Measurements from ENCODE around the gene SCNM1. TPM values are rescaled to one million over a fixed set of nuclear protein-coding genes. Genes with fewer than 3 reads are reported as not detected.
"Not testable (repeated sequence)": the region's sequence is repeated elsewhere in the genome, so short reads cannot be mapped to it uniquely, and the experiment has no call there.

The SCNM1 gene
- total and polyA plus RNA-seq, 11 donors: 11.5 to 44.4 (median 18.4) TPM

GRCh38 chr1:151184211-151184610 is 18.3 kb downstream of the SCNM1 start:
- Histone ChIP-seq H3K4me1 (peaks cover 0 to 22% (median 12%) of the 10 kb centered on the region in 12 donors), H3K9me3 (no peaks in the 10 kb centered on the region), H3K27ac (no peak overlapping the region), H3K27me3 (no peaks in the 10 kb centered on the region), H3K4me3 (no peak overlapping the region), H3K36me3 (peaks cover 3 to 75% (median 68%) of the 10 kb centered on the region in 9 donors)
- no peak for DNase-seq
- no peak for ATAC-seq
- 94 to 95% (median 94%) methylated on average over 10 of the region's 10 CpGs for WGBS, 4 donors
- intact Hi-C loops (cut with DNase I): loop anchor here in 1 of 10 donors (10.0 kb wide), 1 partner anchor 51 kb away; no protein-coding TSS in a partner anchor
- TF ChIP-seq POLR2A (IDR thresholded peaks at IDR 0.05) (no peak), CTCF (IDR thresholded peaks at IDR 0.05) (no peak)

- intact Hi-C loops (cut with DNase I): loop anchor here in 1 of 10 donors (10.0 kb wide), 1 partner anchor 48 kb away; no protein-coding TSS in a partner anchor
- 87 to 95% (median 92%) methylated on average over 1 of the region's 1 CpG for WGBS, 4 donors
- H3K4me1 ChIP-seq: peaks cover 0 to 32% (median 18%) of the 10 kb centered on the region in 12 donors
- ATAC-seq (no peak), DNase-seq (no peak)
- H3K4me3 ChIP-seq: no peak overlapping the region
- peaks cover 3 to 45% (median 38%) of the 10 kb centered on the region in 9 donors for H3K36me3 ChIP-seq
- TF ChIP-seq POLR2A (IDR thresholded peaks at IDR 0.05): no peak
- H3K27ac ChIP-seq: no peak overlapping the region
- no peaks in the 10 kb centered on the region for H3K9me3 ChIP-seq
- H3K27me3 ChIP-seq: no peaks in the 10 kb centered on the region
Measured at GRCh38 chr1:151187205-151187604, 21.3 kb downstream of the SCNM1 start.

- WGBS, 4 donors: 77 to 81% (median 78%) methylated on average over 8 of the region's 8 CpGs
- intact Hi-C loops (cut with DNase I): loop anchor here in 1 of 10 donors (10.0 kb wide), 1 partner anchor 46 kb away; no protein-coding TSS in a partner anchor
- peaks cover 0 to 32% (median 18%) of the 10 kb centered on the region in 12 donors for H3K4me1 ChIP-seq
- peaks cover 3 to 31% (median 23%) of the 10 kb centered on the region in 9 donors for H3K36me3 ChIP-seq
- H3K27ac ChIP-seq: peak overlapping the region in 1 of 12 donors; percentile 17
- DNase-seq, ATAC-seq, H3K9me3 ChIP-seq, H3K27me3 ChIP-seq: not testable (repeated sequence)
- H3K4me3 ChIP-seq: peak overlapping the region in 9 of 12 donors; percentile 71 to 95 (median 85)
Measured at GRCh38 chr1:151188667-151189066, 22.7 kb downstream of the SCNM1 start.

GRCh38 chr1:151189637-151190445 is 23.9 kb downstream of the SCNM1 start, which contains the start of gene VPS72:
Gene VPS72 (minus strand): TSS chr1:151190197. CDS start chr1:151190121, 76 bp downstream.
- peak; percentile 93 to 98 (median 98) for ATAC-seq
- Histone ChIP-seq H3K4me1 (peaks cover 0 to 32% (median 18%) of the 10 kb centered on the region in 12 donors), H3K27me3 (no peaks in the 10 kb centered on the region), H3K36me3 (peaks cover 0 to 19% (median 11%) of the 10 kb centered on the region in 9 donors), H3K27ac (peak within 1 kb of the TSS; percentile 45 to 90 (median 80)), H3K4me3 (peak within 1 kb of the TSS; percentile 54 to 95 (median 82)), H3K9me3 (no peaks in the 10 kb centered on the region)
- WGBS, 4 donors: 0 to 1% (median 1%) methylated on average over 42 of the region's 42 CpGs
- peak; percentile 86 to 90 (median 88) for DNase-seq
- intact Hi-C loops (cut with DNase I): loop anchor here in 5 of 10 donors (5.0 to 10.0 kb wide), 5 partner anchors 45 to 215 kb away; partner anchors contain the start of genes PSMD4 (in 2 of the 5) and RFX5 (in 1 of the 5)
- TF ChIP-seq CTCF (IDR thresholded peaks at IDR 0.05): peak in 3 of 12 donors; percentile 2 to 24 (median 7)
- TF ChIP-seq POLR2A (IDR thresholded peaks at IDR 0.05): peak in 1 of 2 donors; percentile 57

GRCh38 chr1:151192047-151192446 is 26.1 kb downstream of the SCNM1 start:
- ATAC-seq (no peak), DNase-seq (peak in 1 of 5 donors; percentile 15)
- Histone ChIP-seq H3K4me3 (no peak overlapping the region), H3K9me3 (no peaks in the 10 kb centered on the region), H3K4me1 (peaks cover 0 to 42% (median 18%) of the 10 kb centered on the region in 12 donors), H3K27ac (no peak overlapping the region), H3K27me3 (no peaks in the 10 kb centered on the region), H3K36me3 (no peaks in the 10 kb centered on the region)
- 76 to 86% (median 80%) methylated on average over 7 of the region's 7 CpGs for WGBS, 4 donors
- TF ChIP-seq POLR2A (IDR thresholded peaks at IDR 0.05): no peak
- TF ChIP-seq CTCF (IDR thresholded peaks at IDR 0.05): no peak
- intact Hi-C loops (cut with DNase I): loop anchor here in 5 of 10 donors (5.0 to 10.0 kb wide), 4 partner anchors 60 to 213 kb away; partner anchors contain the start of genes PSMD4 (in 2 of the 5) and RFX5 (in 1 of the 5)

All from heart left ventricle (tissue), 16 donors.